Transverse colon (tissue), 4 donors: ENCODE data around the gene CSRP1.

Experiments used
- CTCF ChIP-seq, 5 experiments: fragments of 200-600 bp in 3 of 5; fragments of 450-650 bp in 2 of 5; sonication (generic) in 3 of 5; IDR thresholded peaks; 1 replicate in 2 of 5; 2 replicates in 3 of 5; pipeline ENCODE4 v1.5.1; 2016 to 2017; ENCODE audit warnings: antibody characterized with exemption in 5 of 5, inconsistent platforms in 3 of 5, mild to moderate bottlenecking in 2 of 5, moderate library complexity in 1 of 5
- EP300 ChIP-seq: sonication (generic); formaldehyde crosslinking; IDR thresholded peaks from one replicate; pipeline ENCODE4 v1.6.1; 2017; ENCODE audit warnings: antibody characterized with exemption, low read depth
- POLR2A ChIP-seq: fragments of 450-650 bp; IDR thresholded peaks from one replicate; pipeline ENCODE4 v1.6.1; 2016; ENCODE audit warnings: antibody characterized with exemption, mild to moderate bottlenecking, moderate library complexity
- POLR2AphosphoS5 ChIP-seq, 3 donors: sonication (generic); formaldehyde crosslinking; IDR thresholded peaks; one replicate each; pipeline ENCODE4 v1.6.1; 2016; ENCODE audit warnings: antibody characterized with exemption in 3 of 3

GRCh38 chr1:201475915-201476669 is 30.8 kb downstream of the CSRP1 start:
- TF ChIP-seq CTCF (IDR thresholded peaks at IDR 0.05) (no peak), POLR2AphosphoS5 (IDR thresholded peaks at IDR 0.05) (no peak), POLR2A (no peak), EP300 (no peak)
